GOT3 (cell line): ENCODE results near the gene NCR3LG1.

ENCODE experiments used
- DNase-seq: peaks from one replicate; lab custom pipeline; 2025; ENCODE audit warnings: mixed read lengths; lab: John Stamatoyannopoulos, UW

The NCR3LG1 gene

GRCh38 chr11:17369684-17370243 lies 18.2 kb downstream of the NCR3LG1 start:
- DNase-seq: no peak

- DNase-seq: no peak
These were observed 20.0 kb downstream of the NCR3LG1 start for GRCh38 chr11:17371614-17372013.

GRCh38 chr11:17375547-17375946 lies 23.9 kb downstream of the NCR3LG1 start:
- DNase-seq: no peak

- no peak for DNase-seq
These were observed 24.9 kb downstream of the NCR3LG1 start for GRCh38 chr11:17376493-17376892.

GRCh38 chr11:17378655-17379054 lies 27.1 kb downstream of the NCR3LG1 start:
- DNase-seq: no peak

GRCh38 chr11:17379383-17380180 lies 28.0 kb downstream of the NCR3LG1 start:
- no peak for DNase-seq

GRCh38 chr11:17381156-17381555 lies 29.6 kb downstream of the NCR3LG1 start:
- no peak for DNase-seq

GRCh38 chr11:17382046-17382728 lies 30.6 kb downstream of the NCR3LG1 start:
- DNase-seq: no peak

GRCh38 chr11:17383461-17383860 lies 31.9 kb downstream of the NCR3LG1 start:
- no peak for DNase-seq

- no peak for DNase-seq
These were observed 32.5 kb downstream of the NCR3LG1 start for GRCh38 chr11:17384002-17384511.

GRCh38 chr11:17385492-17385891 lies 33.9 kb downstream of the NCR3LG1 start:
- DNase-seq: no peak

- no peak for DNase-seq
These were observed 34.3 kb downstream of the NCR3LG1 start for GRCh38 chr11:17385926-17386325.

- DNase-seq: no peak
These were observed 34.9 kb downstream of the NCR3LG1 start for GRCh38 chr11:17386331-17387084.

- DNase-seq: no peak
These were observed 35.7 kb downstream of the NCR3LG1 start for GRCh38 chr11:17387254-17387653.

- no peak for DNase-seq
These were observed 36.2 kb downstream of the NCR3LG1 start for GRCh38 chr11:17387811-17388210.

- no peak for DNase-seq
These were observed 37.1 kb downstream of the NCR3LG1 start, which contains the start of gene KCNJ11 for GRCh38 chr11:17388609-17389210. KCNJ11 (minus strand) TSS chr11:17388659; CDS start chr11:17388091, 568 bp downstream.

GRCh38 chr11:17389211-17389956 lies 37.8 kb downstream of the NCR3LG1 start:
- no peak for DNase-seq

GRCh38 chr11:17389957-17390649 lies 38.5 kb downstream of the NCR3LG1 start:
- no peak for DNase-seq

- DNase-seq: no peak
These were observed 40.1 kb downstream of the NCR3LG1 start for GRCh38 chr11:17391493-17392355.
